HG03159 (cell line): Measurements from ENCODE around the gene HMGA1.
A peak's percentile ranks its signal among the peaks of the same experiment; 100 is the strongest.

Experiments
- ATAC-seq: cut with Tn5 transposase; IDR thresholded peaks from one replicate; pipeline ENCODE4 v1.9.1; 2021; ENCODE audit warnings: mild to moderate bottlenecking, moderate library complexity; ENCODE audit not compliant: unreplicated experiment

Gene HMGA1

GRCh38 chr6:34285448-34286164 is 48.9 kb downstream of the HMGA1 start:
- no peak for ATAC-seq

- ATAC-seq: no peak
Observed at GRCh38 chr6:34288581-34288980, 51.9 kb downstream of the HMGA1 start.

GRCh38 chr6:34289137-34289536 is 52.5 kb downstream of the HMGA1 start:
- ATAC-seq: no peak

GRCh38 chr6:34292954-34293353 is 56.3 kb downstream of the HMGA1 start:
- no peak for ATAC-seq

- ATAC-seq: peak; percentile 85
Observed at GRCh38 chr6:34295721-34296120, 59.0 kb downstream of the HMGA1 start.
